Stomach (tissue), 9 donors: Measurements from ENCODE around the gene TM4SF18. TPM values are rescaled to one million over a fixed set of nuclear protein-coding genes. Genes with fewer than 3 reads are reported as not detected.

ENCODE experiments used
- DNase-seq, 2 donors: peaks; one replicate each; pipeline versions ENCODE4 v3.0.0 to v3.0.0-alpha.2; 2013 to 2019
- H3K27ac ChIP-seq, 5 donors: fragments of 200-600 bp in 4 of 5; sonication (generic) in 4 of 5; one replicate each; pipeline ENCODE4 v1.5.1; 2013 to 2019; ENCODE audit warnings: mild to moderate bottlenecking in 1 of 5, moderate library complexity in 1 of 5
- H3K27me3 ChIP-seq, 3 donors: fragments of 200-600 bp; sonication (generic); one replicate each; pipeline ENCODE4 v1.5.1; 2017 to 2019; ENCODE audit warnings: mixed run types in 1 of 3
- H3K36me3 ChIP-seq, 4 donors: fragments of 200-600 bp; sonication (generic); 1 replicate in 3 of 4; 2 replicates in 1 of 4; pipeline ENCODE4 v1.5.1; 2016 to 2019
- H3K4me1 ChIP-seq, 4 donors: fragments of 200-600 bp; sonication (generic); one replicate each; pipeline ENCODE4 v1.5.1; 2016 to 2019
- H3K4me3 ChIP-seq, 4 donors: fragments of 200-600 bp; sonication (generic) in 3 of 4; one replicate each; pipeline ENCODE4 v1.5.1; 2016 to 2019; ENCODE audit warnings: mild to moderate bottlenecking in 1 of 4
- H3K9me3 ChIP-seq, 4 donors: fragments of 200-600 bp; sonication (generic); one replicate each; pipeline ENCODE4 v1.5.1; 2016 to 2019
- EP300 ChIP-seq: sonication (generic); formaldehyde crosslinking; IDR thresholded peaks from one replicate; pipeline ENCODE4 v1.6.1; 2017; ENCODE audit warnings: antibody characterized with exemption
- POLR2A ChIP-seq, 4 donors: fragments of 450-650 bp; IDR thresholded peaks; one replicate each; pipeline ENCODE4 v1.6.1; 2016; ENCODE audit warnings: antibody characterized with exemption in 4 of 4, control low read depth in 2 of 4, mild to moderate bottlenecking in 1 of 4, moderate library complexity in 1 of 4
- POLR2AphosphoS5 ChIP-seq, 3 donors: sonication (generic); formaldehyde crosslinking; IDR thresholded peaks; one replicate each; pipeline ENCODE4 v1.6.1; 2016; ENCODE audit warnings: antibody characterized with exemption in 3 of 3
- WGBS, 5 donors: extraction: QIAGEN DNeasy Blood & Tissue Kit in 3 of 5; methylation state at CpG; one replicate each; pipeline versions ENCODE4 v1.1.5 to v1.1.7; 2013 to 2018; 5-methylcytosine and 5-hydroxymethylcytosine counted together
- intact Hi-C: fragments of 100-400 bp; cut with DNase I; formaldehyde crosslinking; loops from one replicate; pipeline ENCODE4 v1.15.1; 2023; ENCODE audit warnings: low total_unique reads
- polyA plus RNA-seq, 3 donors: library from polyadenylated mRNA; stranded (reverse); fragments of 200-250 nt; gene quantifications; one replicate each; pipeline ENCODE4 v1.2.3, GENCODE V29; 2013
- total RNA-seq, 5 donors: library from RNA; depleted of rRNA; stranded (reverse); fragments of >200 nt; gene quantifications; one replicate each; pipeline versions ENCODE4 v1.1.0 to v1.2.3, GENCODE V29; 2014 to 2016
- TF ChIP-seq, protein P1 (sequence below), 7 experiments: fragments of 450-650 bp in 4 of 7; fragments of 200-600 bp in 3 of 7; sonication (generic) in 3 of 7; IDR thresholded peaks; one replicate each; pipeline ENCODE4 v1.5.1; 2016 to 2019; ENCODE audit warnings: antibody characterized with exemption in 7 of 7, control low read depth in 2 of 7, mild to moderate bottlenecking in 1 of 7
- donor health status: healthy with polysubstance abuse.
- donor health status: Bipolar disorder and iron deficiency.
- donor health status: healthy.

TM4SF18 gene
- total and polyA plus RNA-seq, 8 donors: 0.45 to 26.1 (median 1.8) TPM; not detected in 1

DNA sequence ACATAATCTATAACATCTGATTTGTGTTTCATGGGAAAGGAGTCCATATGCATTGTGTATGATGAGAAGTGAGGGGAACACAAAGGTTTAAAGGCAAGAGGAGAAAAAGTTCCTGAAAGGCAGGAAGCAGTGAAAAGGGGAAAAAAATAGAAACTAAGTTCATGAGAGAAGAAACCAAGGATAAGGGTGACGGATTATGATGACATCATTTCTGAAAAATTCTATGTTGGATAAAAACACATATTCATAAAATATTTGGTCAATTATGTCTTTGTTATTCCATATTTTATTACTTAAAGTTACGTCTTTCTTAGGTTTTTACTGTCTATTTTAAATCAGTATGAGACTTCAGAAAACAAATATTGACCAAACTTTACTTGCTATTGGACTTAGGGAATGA is 63.3 kb downstream of the TM4SF18 start:
- WGBS, 5 donors: 31 to 56% (median 42%) methylated on average over 2 of the region's 2 CpGs
- peaks cover 6 to 17% (median 11%) of the 10 kb centered on the region in 4 donors for H3K4me1 ChIP-seq

DNA sequence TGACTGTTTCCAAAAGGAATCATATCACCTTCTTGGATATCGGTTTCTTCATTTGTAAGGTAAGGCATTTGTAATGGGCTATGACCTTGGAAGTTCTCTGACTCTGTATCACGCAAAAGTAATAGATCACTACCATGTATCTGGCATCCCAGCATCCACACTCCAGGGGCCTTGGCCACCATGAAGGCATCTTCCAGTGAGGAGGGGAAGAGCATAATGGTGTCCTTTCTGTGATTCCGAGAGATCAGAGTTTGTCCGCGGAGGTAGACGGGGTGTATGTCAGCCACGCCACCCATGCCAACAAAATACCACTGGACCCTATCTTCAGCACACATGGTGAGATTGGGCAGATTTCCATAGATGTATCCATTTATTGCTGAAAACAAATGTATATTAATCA is 63.7 kb downstream of the TM4SF18 start:
- Histone ChIP-seq H3K36me3 (no peaks in the 10 kb centered on the region), H3K4me1 (peaks cover 6 to 17% (median 11%) of the 10 kb centered on the region in 4 donors), H3K9me3 (no peaks in the 10 kb centered on the region), H3K27ac (no peak overlapping the region), H3K27me3 (no peaks in the 10 kb centered on the region), H3K4me3 (no peak overlapping the region)
- DNase-seq: no peak
- intact Hi-C loops: loop anchor here (5.0 to 10.0 kb wide), 2 partner anchors 152 to 315 kb away; no protein-coding TSS in a partner anchor
- 95 to 97% (median 97%) methylated on average over 7 of the region's 7 CpGs for WGBS, 5 donors
- TF ChIP-seq POLR2A (IDR thresholded peaks at IDR 0.05): no peak
- no peak for TF ChIP-seq EP300
- no peak for TF ChIP-seq POLR2AphosphoS5 (IDR thresholded peaks at IDR 0.05)
- TF ChIP-seq, protein P1, sequence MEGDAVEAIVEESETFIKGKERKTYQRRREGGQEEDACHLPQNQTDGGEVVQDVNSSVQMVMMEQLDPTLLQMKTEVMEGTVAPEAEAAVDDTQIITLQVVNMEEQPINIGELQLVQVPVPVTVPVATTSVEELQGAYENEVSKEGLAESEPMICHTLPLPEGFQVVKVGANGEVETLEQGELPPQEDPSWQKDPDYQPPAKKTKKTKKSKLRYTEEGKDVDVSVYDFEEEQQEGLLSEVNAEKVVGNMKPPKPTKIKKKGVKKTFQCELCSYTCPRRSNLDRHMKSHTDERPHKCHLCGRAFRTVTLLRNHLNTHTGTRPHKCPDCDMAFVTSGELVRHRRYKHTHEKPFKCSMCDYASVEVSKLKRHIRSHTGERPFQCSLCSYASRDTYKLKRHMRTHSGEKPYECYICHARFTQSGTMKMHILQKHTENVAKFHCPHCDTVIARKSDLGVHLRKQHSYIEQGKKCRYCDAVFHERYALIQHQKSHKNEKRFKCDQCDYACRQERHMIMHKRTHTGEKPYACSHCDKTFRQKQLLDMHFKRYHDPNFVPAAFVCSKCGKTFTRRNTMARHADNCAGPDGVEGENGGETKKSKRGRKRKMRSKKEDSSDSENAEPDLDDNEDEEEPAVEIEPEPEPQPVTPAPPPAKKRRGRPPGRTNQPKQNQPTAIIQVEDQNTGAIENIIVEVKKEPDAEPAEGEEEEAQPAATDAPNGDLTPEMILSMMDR (IDR thresholded peaks at IDR 0.05): no peak

More for the DNA sequence above, 63.3 kb downstream of the TM4SF18 start:
- Histone ChIP-seq H3K36me3 (no peaks in the 10 kb centered on the region), H3K4me3 (no peak overlapping the region), H3K27ac (no peak overlapping the region), H3K27me3 (no peaks in the 10 kb centered on the region), H3K9me3 (no peaks in the 10 kb centered on the region)
- TF ChIP-seq, protein P1 (IDR thresholded peaks at IDR 0.05): no peak
- TF ChIP-seq EP300 (no peak), POLR2A (IDR thresholded peaks at IDR 0.05) (no peak), POLR2AphosphoS5 (IDR thresholded peaks at IDR 0.05) (no peak)
- DNase-seq: no peak
- intact Hi-C loops: loop anchor here (5.0 to 10.0 kb wide), 2 partner anchors 153 to 315 kb away; no protein-coding TSS in a partner anchor

Other genes with a start within 250 kb of the TM4SF18 start
- gene HLTF, start 247.1 kb downstream of the TM4SF18 start, total RNA-seq: 10 to 100 TPM in 4 of 5 donors, 1 to 10 TPM in 1; 9.8 to 61.6 (median 45.5) TPM
- 1 to 10 TPM; 3.4 to 4.4 (median 4.2) TPM for gene HLTF, start 247.1 kb downstream of the TM4SF18 start, polyA plus RNA-seq
- 10 to 100 TPM; 11.2 to 23.9 (median 14.6) TPM for gene HPS3, start 204.0 kb downstream of the TM4SF18 start, total RNA-seq
- gene HPS3, start 204.0 kb downstream of the TM4SF18 start, polyA plus RNA-seq: 1 to 10 TPM; 6.3 to 9.5 (median 7.0) TPM
- gene CP, start 111.8 kb downstream of the TM4SF18 start, total RNA-seq: 1 to 10 TPM in 2 of 5 donors, under 1 TPM in 1, not detected in 2; 0.73 to 7.5 (median 2.8) TPM
- gene CP, start 111.8 kb downstream of the TM4SF18 start, polyA plus RNA-seq: 10 to 100 TPM in 2 of 3 donors, under 1 TPM in 1; 0.46 to 15.4 (median 10.1) TPM
- gene TM4SF1, start 44.0 kb upstream of the TM4SF18 start, total RNA-seq: 100 to 1,000 TPM in 2 of 5 donors, 10 to 100 TPM in 3; 29.8 to 468 (median 57.6) TPM
- gene TM4SF1, start 44.0 kb upstream of the TM4SF18 start, polyA plus RNA-seq: 100 to 1,000 TPM in 1 of 3 donors, 10 to 100 TPM in 2; 82.8 to 160 (median 97.2) TPM
- gene TM4SF4, start 141.1 kb upstream of the TM4SF18 start, total RNA-seq: 10 to 100 TPM in 2 of 5 donors, 1 to 10 TPM in 2, not detected in 1; 5.3 to 40.8 (median 10.1) TPM
- 10 to 100 TPM in 1 of 3 donors, 1 to 10 TPM in 2; 1.4 to 11.0 (median 7.2) TPM for gene TM4SF4, start 141.1 kb upstream of the TM4SF18 start, polyA plus RNA-seq